Activated naive CD4-positive, alpha-beta T cell treated with anti-CD3 and anti-CD28 coated beads, Interleukin-2, amount 10 ng/mL, durations not matched to agents 7 days and 5 days (primary cell): ENCODE data around the gene RAD50.
"Not testable (repeated sequence)": the region's sequence is repeated elsewhere in the genome, so short reads cannot be mapped to it uniquely, and the experiment has no call there.

Source experiments
- CTCF ChIA-PET: fragments of 350-600 bp; sonication (Branson Sonifier 250); formaldehyde crosslinking; loops from one replicate; lab custom pipeline; 2021; ENCODE audit warnings: antibody characterized with exemption; lab: Charles Lee
- DNase-seq: peaks from one replicate; pipeline ENCODE4 v3.0.0-alpha.2; 2020
- H3K27ac Mint-ChIP-seq: one replicate; pipeline ENCODE4 v1.8.0; 2021; ENCODE audit warnings: mild to moderate bottlenecking, moderate library complexity, mixed read lengths
- H3K27me3 Mint-ChIP-seq: one replicate; pipeline ENCODE4 v1.8.0; 2021; ENCODE audit warnings: mild to moderate bottlenecking, mixed read lengths
- H3K36me3 Mint-ChIP-seq: one replicate; pipeline ENCODE4 v1.8.0; 2021; ENCODE audit warnings: mixed read lengths
- H3K4me1 Mint-ChIP-seq: one replicate; pipeline ENCODE4 v1.8.0; 2021; ENCODE audit warnings: mixed read lengths
- H3K4me3 Mint-ChIP-seq: one replicate; pipeline ENCODE4 v1.8.0; 2021; ENCODE audit warnings: mild to moderate bottlenecking, moderate library complexity, mixed read lengths
- H3K9me3 Mint-ChIP-seq: one replicate; pipeline ENCODE4 v1.8.0; 2021; ENCODE audit warnings: mixed read lengths

Gene RAD50

GRCh38 chr5:132686193-132686592, 129.4 kb downstream of the RAD50 start:
- CTCF ChIA-PET, result interaction anchor here (0.6 to 1.1 kb wide), 2 partner anchors 127 to 159 kb away, joined by 3 read pairs; no protein-coding TSS in a partner anchor
- no peak overlapping the region for H3K27ac Mint-ChIP-seq
- H3K9me3 Mint-ChIP-seq, result no peaks in the 10 kb centered on the region
- H3K27me3 Mint-ChIP-seq, result peaks cover 8% of the 10 kb centered on the region
- H3K4me3 Mint-ChIP-seq, result no peak overlapping the region
- peaks cover 37% of the 10 kb centered on the region for H3K4me1 Mint-ChIP-seq
- H3K36me3 Mint-ChIP-seq, result no peaks in the 10 kb centered on the region
- DNase-seq, result no peak

- H3K27ac Mint-ChIP-seq, result peak overlapping the region; percentile 49
- peaks cover 8% of the 10 kb centered on the region for H3K27me3 Mint-ChIP-seq
- H3K4me1 Mint-ChIP-seq, result peaks cover 44% of the 10 kb centered on the region
- no peaks in the 10 kb centered on the region for H3K9me3 Mint-ChIP-seq
- CTCF ChIA-PET, result no interaction called here
- DNase-seq, result peak; percentile 67
- H3K4me3 Mint-ChIP-seq, result no peak overlapping the region
- no peaks in the 10 kb centered on the region for H3K36me3 Mint-ChIP-seq
These were observed 131.2 kb downstream of the RAD50 start for GRCh38 chr5:132687995-132688394.

GRCh38 chr5:132688536-132689339, 132.0 kb downstream of the RAD50 start:
- DNase-seq, result no peak
- Mint-ChIP-seq H3K4me1 (peaks cover 44% of the 10 kb centered on the region), H3K27me3 (peaks cover 8% of the 10 kb centered on the region), H3K9me3 (no peaks in the 10 kb centered on the region), H3K4me3 (no peak overlapping the region), H3K27ac (peak overlapping the region; percentile 49), H3K36me3 (no peaks in the 10 kb centered on the region)
- CTCF ChIA-PET, result no interaction called here

GRCh38 chr5:132689513-132689912, 132.7 kb downstream of the RAD50 start:
- Mint-ChIP-seq H3K4me1 (peaks cover 41% of the 10 kb centered on the region), H3K27ac (no peak overlapping the region), H3K27me3 (peaks cover 8% of the 10 kb centered on the region), H3K4me3 (no peak overlapping the region), H3K36me3 (no peaks in the 10 kb centered on the region), H3K9me3 (no peaks in the 10 kb centered on the region)
- no peak for DNase-seq
- CTCF ChIA-PET, result interaction anchor here (1.2 kb wide), 1 partner anchor 22 kb away, joined by 3 read pairs; no protein-coding TSS in a partner anchor

- H3K4me1 Mint-ChIP-seq, result peaks cover 37% of the 10 kb centered on the region
- CTCF ChIA-PET, result interaction anchor here (1.2 kb wide), 1 partner anchor 21 kb away, joined by 3 read pairs; no protein-coding TSS in a partner anchor
- H3K27me3 Mint-ChIP-seq, result peaks cover 8% of the 10 kb centered on the region
- no peak overlapping the region for H3K27ac Mint-ChIP-seq
- no peak for DNase-seq
- H3K9me3 Mint-ChIP-seq, result no peaks in the 10 kb centered on the region
- H3K4me3 Mint-ChIP-seq, result no peak overlapping the region
- no peaks in the 10 kb centered on the region for H3K36me3 Mint-ChIP-seq
These were observed 133.4 kb downstream of the RAD50 start for GRCh38 chr5:132690156-132690555.

- H3K4me3 Mint-ChIP-seq, CTCF ChIA-PET, DNase-seq, H3K27me3 Mint-ChIP-seq, H3K36me3 Mint-ChIP-seq, H3K27ac Mint-ChIP-seq, H3K9me3 Mint-ChIP-seq: not testable (repeated sequence)
- H3K4me1 Mint-ChIP-seq, result peaks cover 28% of the 10 kb centered on the region
These were observed 135.2 kb downstream of the RAD50 start for GRCh38 chr5:132691755-132692631.

- CTCF ChIA-PET, result no interaction called here
- Mint-ChIP-seq H3K36me3 (no peaks in the 10 kb centered on the region), H3K27ac (no peak overlapping the region), H3K4me1 (peaks cover 27% of the 10 kb centered on the region), H3K4me3 (no peak overlapping the region), H3K27me3 (peaks cover 4% of the 10 kb centered on the region), H3K9me3 (no peaks in the 10 kb centered on the region)
- DNase-seq, result no peak
These were observed 135.8 kb downstream of the RAD50 start for GRCh38 chr5:132692632-132692967.
